Caco-2 (cell line): ENCODE measurements around the gene TP53BP2. TPM values are rescaled to one million over a fixed set of nuclear protein-coding genes. Genes with fewer than 3 reads are reported as not detected.

Experiments
- BruUV-seq: library from RNA; stranded (reverse); fragments of 400-500 nt; replicated peaks from 2 replicates; lab custom pipeline; 2021; lab: Mats Ljungman, UMichigan
- CTCF ChIA-PET: fragments of 300-600 bp; sonication (Branson Sonifier 250); formaldehyde crosslinking; loops from one replicate; lab custom pipeline; 2022; ENCODE audit warnings: antibody characterized with exemption; lab: Charles Lee
- POLR2A ChIA-PET: fragments of 300-600 bp; sonication (Branson Sonifier 250); formaldehyde crosslinking; loops from one replicate; lab custom pipeline; 2022; ENCODE audit warnings: antibody characterized with exemption; lab: Charles Lee
- DNase-seq, 2 experiments: peaks; one replicate each; pipeline versions ENCODE4 v3.0.0 to v3.0.0-alpha.2; 2020 to 2022
- H3K27me3 ChIP-seq: replicated peaks from 2 replicates; pipeline ENCODE4 v1.6.0; 2011; ENCODE audit warnings: low read length; ENCODE audit not compliant: control insufficient read depth, insufficient read depth
- H3K36me3 ChIP-seq: 2 replicates; pipeline ENCODE4 v1.5.1; 2011; ENCODE audit warnings: low read length; ENCODE audit not compliant: control insufficient read depth, insufficient read depth
- H3K4me1 ChIP-seq: fragments of 250-450 bp; sonication (Bioruptor Pico); 2 replicates; pipeline ENCODE4 v1.5.1; 2020; ENCODE audit warnings: mild to moderate bottlenecking
- H3K4me3 ChIP-seq: 2 replicates; pipeline ENCODE4 v1.5.1; 2011; ENCODE audit warnings: low read depth, mild to moderate bottlenecking, control low read depth, low read length
- H3K9me3 ChIP-seq: fragments of 250-450 bp; sonication (Bioruptor Pico); 2 replicates; pipeline ENCODE4 v1.5.1; 2020; ENCODE audit warnings: mild to moderate bottlenecking, moderate library complexity
- H3K27ac Mint-ChIP-seq: one replicate; pipeline ENCODE4 v1.8.0; 2022; ENCODE audit warnings: mixed read lengths; ENCODE audit not compliant: unreplicated experiment
- H3K27me3 Mint-ChIP-seq: one replicate; pipeline ENCODE4 v1.8.0; 2022; ENCODE audit warnings: mixed read lengths; ENCODE audit not compliant: insufficient read depth, unreplicated experiment
- H3K36me3 Mint-ChIP-seq: one replicate; pipeline ENCODE4 v1.8.0; 2022; ENCODE audit warnings: mild to moderate bottlenecking, mixed read lengths; ENCODE audit not compliant: insufficient read depth, unreplicated experiment
- H3K4me1 Mint-ChIP-seq: one replicate; pipeline ENCODE4 v1.8.0; 2022; ENCODE audit warnings: low read depth, mixed read lengths; ENCODE audit not compliant: unreplicated experiment
- H3K4me3 Mint-ChIP-seq: one replicate; pipeline ENCODE4 v1.8.0; 2022; ENCODE audit warnings: mild to moderate bottlenecking, moderate library complexity, mixed read lengths; ENCODE audit not compliant: unreplicated experiment
- H3K9me3 Mint-ChIP-seq: one replicate; pipeline ENCODE4 v1.8.0; 2022; ENCODE audit warnings: mixed read lengths; ENCODE audit not compliant: unreplicated experiment
- intact Hi-C: fragments of 100-400 bp; cut with micrococcal nuclease; formaldehyde crosslinking; loops from one replicate; pipeline ENCODE4 v1.10.0; 2022; ENCODE audit not compliant: unreplicated experiment
- total RNA-seq: library from RNA; stranded (reverse); gene quantifications from 2 replicates; pipeline ENCODE4 v1.2.3, GENCODE V29; 2022
- TF ChIP-seq, protein P1 (sequence below), 2 experiments: fragments of 200-600 bp in 1 of 2; IDR thresholded peaks; 1 replicate in 1 of 2; 2 replicates in 1 of 2; pipeline versions ENCODE4 v1.5.1 to v1.8.0; 2011 to 2022; ENCODE audit warnings: antibody characterized with exemption in 1 of 2, control low read depth in 1 of 2, inconsistent platforms in 1 of 2, low read depth in 1 of 2, low read length in 1 of 2, mild to moderate bottlenecking in 1 of 2, moderate library complexity in 1 of 2; ENCODE audit not compliant: insufficient read depth in 1 of 2, severe bottlenecking in 1 of 2, unreplicated experiment in 1 of 2

TP53BP2 gene
- total RNA-seq, 1 experiment from 2014 or later = 49.6 TPM

DNA sequence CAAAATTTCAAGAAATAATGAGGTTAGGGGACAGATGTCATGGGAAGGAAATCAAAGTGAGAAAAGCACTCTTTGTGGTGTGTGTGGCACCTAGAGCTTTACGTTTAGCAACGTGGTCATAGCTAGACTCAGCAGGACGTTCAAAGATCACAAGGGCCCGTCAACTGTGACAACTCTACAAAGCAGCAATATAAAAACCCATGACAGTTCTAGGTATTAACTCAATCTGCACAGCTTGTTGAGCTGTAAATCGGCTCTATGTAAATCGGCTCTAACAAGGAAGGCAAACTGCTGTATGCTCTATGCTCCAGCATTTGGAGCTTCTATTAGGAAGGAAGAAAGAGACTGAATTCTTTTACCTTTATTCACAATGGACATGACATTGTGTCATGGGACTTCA is 64.8 kb downstream of the TP53BP2 start:
- no peak for DNase-seq
- H3K27me3 ChIP-seq = no peaks in the 10 kb centered on the region
- H3K27ac Mint-ChIP-seq = no peak overlapping the region
- TF ChIP-seq, protein P1, sequence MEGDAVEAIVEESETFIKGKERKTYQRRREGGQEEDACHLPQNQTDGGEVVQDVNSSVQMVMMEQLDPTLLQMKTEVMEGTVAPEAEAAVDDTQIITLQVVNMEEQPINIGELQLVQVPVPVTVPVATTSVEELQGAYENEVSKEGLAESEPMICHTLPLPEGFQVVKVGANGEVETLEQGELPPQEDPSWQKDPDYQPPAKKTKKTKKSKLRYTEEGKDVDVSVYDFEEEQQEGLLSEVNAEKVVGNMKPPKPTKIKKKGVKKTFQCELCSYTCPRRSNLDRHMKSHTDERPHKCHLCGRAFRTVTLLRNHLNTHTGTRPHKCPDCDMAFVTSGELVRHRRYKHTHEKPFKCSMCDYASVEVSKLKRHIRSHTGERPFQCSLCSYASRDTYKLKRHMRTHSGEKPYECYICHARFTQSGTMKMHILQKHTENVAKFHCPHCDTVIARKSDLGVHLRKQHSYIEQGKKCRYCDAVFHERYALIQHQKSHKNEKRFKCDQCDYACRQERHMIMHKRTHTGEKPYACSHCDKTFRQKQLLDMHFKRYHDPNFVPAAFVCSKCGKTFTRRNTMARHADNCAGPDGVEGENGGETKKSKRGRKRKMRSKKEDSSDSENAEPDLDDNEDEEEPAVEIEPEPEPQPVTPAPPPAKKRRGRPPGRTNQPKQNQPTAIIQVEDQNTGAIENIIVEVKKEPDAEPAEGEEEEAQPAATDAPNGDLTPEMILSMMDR (IDR thresholded peaks at IDR 0.05; ENCODE audit: insufficient read depth in 1 of 2, low read depth in 1 of 2, low read length in 1 of 2, severe bottlenecking in 1 of 2, unreplicated experiment in 1 of 2) = no peak
- no TSS peak for BruUV-seq
- H3K4me3 ChIP-seq = no peak overlapping the region
- peaks cover 9% of the 10 kb centered on the region for H3K36me3 ChIP-seq
- H3K4me1 ChIP-seq = peaks cover 18% of the 10 kb centered on the region
- no peaks in the 10 kb centered on the region for H3K9me3 ChIP-seq
- no peaks in the 10 kb centered on the region for H3K9me3 Mint-ChIP-seq
- peaks cover 18% of the 10 kb centered on the region for H3K4me1 Mint-ChIP-seq
- CTCF ChIA-PET = no interaction called here
- intact Hi-C loops = no loop called here
- no peak overlapping the region for H3K4me3 Mint-ChIP-seq
- POLR2A ChIA-PET = no interaction called here
- H3K36me3 Mint-ChIP-seq = peaks cover 71% of the 10 kb centered on the region
- no peaks in the 10 kb centered on the region for H3K27me3 Mint-ChIP-seq

DNA sequence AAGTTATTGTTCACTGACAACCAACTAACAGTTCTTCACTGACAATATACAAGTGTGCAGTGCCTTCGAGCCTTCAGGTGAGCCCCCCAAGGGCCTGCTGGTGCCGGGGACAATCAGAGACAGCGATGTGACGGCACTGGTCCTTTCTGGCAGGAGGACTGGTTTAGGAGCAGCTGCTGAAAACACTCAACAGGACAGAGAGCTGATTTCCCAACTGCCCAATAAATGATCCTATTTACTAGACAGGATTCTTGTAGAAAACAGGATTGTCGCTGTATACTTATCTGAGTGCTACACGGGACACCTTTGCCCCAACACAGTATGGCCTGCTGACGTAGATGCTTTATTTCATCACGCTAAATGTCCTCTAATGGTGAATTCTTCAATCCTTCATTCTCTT is 65.4 kb downstream of the TP53BP2 start:
- no peak overlapping the region for H3K4me3 Mint-ChIP-seq
- ChIA-PET CTCF (no interaction called here), POLR2A (no interaction called here)
- Histone ChIP-seq H3K4me3 (no peak overlapping the region), H3K27me3 (no peaks in the 10 kb centered on the region), H3K4me1 (peaks cover 25% of the 10 kb centered on the region), H3K9me3 (no peaks in the 10 kb centered on the region), H3K36me3 (peaks cover 9% of the 10 kb centered on the region)
- H3K27ac Mint-ChIP-seq = no peak overlapping the region
- TSS peak; percentile 59 for BruUV-seq
- H3K9me3 Mint-ChIP-seq = no peaks in the 10 kb centered on the region
- no peaks in the 10 kb centered on the region for H3K27me3 Mint-ChIP-seq
- peaks cover 71% of the 10 kb centered on the region for H3K36me3 Mint-ChIP-seq
- peaks cover 21% of the 10 kb centered on the region for H3K4me1 Mint-ChIP-seq
- DNase-seq = no peak
- TF ChIP-seq, protein P1 (IDR thresholded peaks at IDR 0.05; ENCODE audit: insufficient read depth in 1 of 2, low read depth in 1 of 2, low read length in 1 of 2, severe bottlenecking in 1 of 2, unreplicated experiment in 1 of 2) = no peak
- intact Hi-C loops = no loop called here

DNA sequence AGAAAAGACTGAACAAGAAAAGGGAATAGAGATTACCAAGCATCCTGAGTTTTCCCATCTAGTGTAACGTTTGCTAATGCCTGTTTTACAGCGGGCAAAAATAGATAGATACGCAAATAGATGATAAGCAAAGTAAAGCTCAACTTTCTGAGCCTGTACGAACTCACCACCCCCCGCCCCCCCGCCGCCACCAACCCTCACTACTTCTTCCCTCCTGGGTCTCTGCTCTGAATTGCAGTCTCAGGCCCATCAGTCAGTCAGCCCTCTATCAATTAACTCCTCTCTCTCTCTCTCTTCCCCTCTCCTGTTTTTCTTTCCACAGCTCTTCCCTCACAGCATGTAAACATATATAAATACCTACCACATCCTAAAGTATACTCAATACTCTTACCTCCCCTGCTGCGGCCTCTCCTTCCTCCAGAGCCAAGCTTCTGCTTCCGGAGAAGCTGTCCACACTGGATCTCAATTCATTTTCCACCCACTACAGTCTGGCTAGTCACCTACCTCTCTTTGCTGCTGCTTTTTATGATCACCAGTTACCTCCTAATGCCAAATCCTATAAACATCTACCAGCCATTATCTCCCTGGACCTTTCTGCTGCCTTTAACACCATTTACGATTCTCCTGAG is 68.8 kb downstream of the TP53BP2 start:
- no peaks in the 10 kb centered on the region for H3K9me3 Mint-ChIP-seq
- peak overlapping the region; percentile 89 for H3K27ac Mint-ChIP-seq
- intact Hi-C loops = no loop called here
- peaks cover 45% of the 10 kb centered on the region for H3K4me1 ChIP-seq
- peaks cover 86% of the 10 kb centered on the region for H3K36me3 Mint-ChIP-seq
- peak overlapping the region; percentile 49 for H3K4me3 Mint-ChIP-seq
- DNase-seq = no peak
- ChIA-PET POLR2A (interaction anchor here (0.6 to 1.1 kb wide), 4 partner anchors 12 to 461 kb away, joined by 3 to 5 read pairs (median 3); no protein-coding TSS in a partner anchor), CTCF (interaction anchor here (0.9 to 1.9 kb wide), 5 partner anchors 38 to 274 kb away, joined by 3 to 7 read pairs (median 4); partner anchors contain the start of gene CAPN2)
- H3K9me3 ChIP-seq = no peaks in the 10 kb centered on the region
- BruUV-seq = no TSS peak
- H3K4me1 Mint-ChIP-seq = peaks cover 36% of the 10 kb centered on the region
- no peak overlapping the region for H3K4me3 ChIP-seq
- no peaks in the 10 kb centered on the region for H3K27me3 Mint-ChIP-seq
- H3K36me3 ChIP-seq = peaks cover 11% of the 10 kb centered on the region
- H3K27me3 ChIP-seq = no peaks in the 10 kb centered on the region
- TF ChIP-seq, protein P1 (IDR thresholded peaks at IDR 0.05; ENCODE audit: insufficient read depth in 1 of 2, low read depth in 1 of 2, low read length in 1 of 2, severe bottlenecking in 1 of 2, unreplicated experiment in 1 of 2) = no peak
